G401.6 (cell line): ENCODE results near the gene KHNYN.

ENCODE experiments used
- FAIRE-seq: peaks from 2 replicates; lab custom pipeline; 2012; peaks lifted over from hg19 to GRCh38; lab: Jason Lieb, UNC

The KHNYN gene

GRCh38 chr14:24422694-24423601 lies 6.8 kb upstream of the KHNYN start:
- no peak for FAIRE-seq

- FAIRE-seq = no peak
Observed at GRCh38 chr14:24425704-24426103, 4.0 kb upstream of the KHNYN start.

- no peak for FAIRE-seq
Observed at GRCh38 chr14:24426150-24426911, 3.4 kb upstream of the KHNYN start.

- no peak for FAIRE-seq
Observed at GRCh38 chr14:24426912-24427536, 2.7 kb upstream of the KHNYN start.

GRCh38 chr14:24427537-24428508 lies 1.9 kb upstream of the KHNYN start:
- FAIRE-seq = no peak

GRCh38 chr14:24428628-24429394 lies 943 bp upstream of the KHNYN start:
- FAIRE-seq = no peak

GRCh38 chr14:24430143-24430681 lies 458 bp downstream of the KHNYN start:
- no peak for FAIRE-seq

- FAIRE-seq = no peak
Observed at GRCh38 chr14:24430682-24431568, 1.2 kb downstream of the KHNYN start.

- peak; percentile 39 for FAIRE-seq
Observed at GRCh38 chr14:24431569-24432258, 2.0 kb downstream of the KHNYN start.

- FAIRE-seq = no peak
Observed at GRCh38 chr14:24432259-24433131, 2.7 kb downstream of the KHNYN start.

- no peak for FAIRE-seq
Observed at GRCh38 chr14:24434036-24434435, 4.3 kb downstream of the KHNYN start.

GRCh38 chr14:24434676-24435075 lies 4.9 kb downstream of the KHNYN start:
- no peak for FAIRE-seq

GRCh38 chr14:24435192-24435810 lies 5.5 kb downstream of the KHNYN start:
- no peak for FAIRE-seq

- FAIRE-seq = no peak
Observed at GRCh38 chr14:24435998-24436354, 6.2 kb downstream of the KHNYN start.

GRCh38 chr14:24436355-24437019 lies 6.7 kb downstream of the KHNYN start:
- peak; percentile 67 for FAIRE-seq

- no peak for FAIRE-seq
Observed at GRCh38 chr14:24437020-24437735, 7.4 kb downstream of the KHNYN start.
